Osteoblast (primary cell): ENCODE measurements around the gene KDELR3. TPM values are rescaled to one million over a fixed set of nuclear protein-coding genes. Genes with fewer than 3 reads are reported as not detected.

Experiments used
- DNase-seq: peaks from one replicate; pipeline ENCODE4 v3.0.0; 2011; ENCODE audit warnings: low spot score, mixed read lengths; ENCODE audit not compliant: insufficient read length; ENCODE audit errors: missing footprints
- H2AFZ ChIP-seq: 2 replicates; pipeline ENCODE4 v1.6.0; 2011; ENCODE audit warnings: mild to moderate bottlenecking, low read length
- H3K27ac ChIP-seq: 2 replicates; pipeline ENCODE4 v1.5.1; 2011; ENCODE audit warnings: mild to moderate bottlenecking, low read depth, low read length, moderate library complexity
- H3K27me3 ChIP-seq: 2 replicates; pipeline ENCODE4 v1.6.0; 2012; ENCODE audit warnings: mild to moderate bottlenecking, control low read depth, inconsistent platforms, low read length, moderate library complexity; ENCODE audit not compliant: insufficient read depth
- H3K36me3 ChIP-seq: 2 replicates; pipeline ENCODE4 v1.5.1; 2011; ENCODE audit warnings: mild to moderate bottlenecking, low read length, control low read depth, moderate library complexity; ENCODE audit not compliant: insufficient read depth
- H3K4me1 ChIP-seq: 2 replicates; pipeline ENCODE4 v1.5.1; 2011; ENCODE audit warnings: mild to moderate bottlenecking, low read length, control low read depth, moderate library complexity; ENCODE audit not compliant: insufficient read depth
- H3K4me2 ChIP-seq: 2 replicates; pipeline ENCODE4 v1.6.0; 2011; ENCODE audit warnings: mild to moderate bottlenecking, low read length; ENCODE audit not compliant: insufficient read depth
- H3K4me3 ChIP-seq: fragments of 200-600 bp; sonication (generic); 3 replicates; pipeline ENCODE4 v1.5.1; 2012; ENCODE audit warnings: mild to moderate bottlenecking, low read length, inconsistent platforms; ENCODE audit not compliant: insufficient read depth
- H3K79me2 ChIP-seq: 2 replicates; pipeline ENCODE4 v1.6.0; 2012; ENCODE audit warnings: mild to moderate bottlenecking, low read length, control low read depth, inconsistent platforms; ENCODE audit not compliant: insufficient read depth
- H3K9me3 ChIP-seq: 2 replicates; pipeline ENCODE4 v1.5.1; 2011; ENCODE audit warnings: low read depth, low read length, control low read depth
- H4K20me1 ChIP-seq: 2 replicates; pipeline ENCODE4 v1.6.0; 2012; ENCODE audit warnings: mild to moderate bottlenecking, low read length, control low read depth; ENCODE audit not compliant: insufficient read depth
- CTCF ChIP-seq: IDR thresholded peaks from 2 replicates; pipeline ENCODE4 v1.5.1; 2011; ENCODE audit warnings: mild to moderate bottlenecking, low read depth, low read length, moderate library complexity; ENCODE audit errors: extremely low read depth
- total RNA-seq: library from RNA; depleted of rRNA; stranded (reverse); fragments of >200 nt; gene quantifications from 2 replicates; pipeline ENCODE4 v1.2.3, GENCODE V29; 2012

The KDELR3 gene
- total RNA-seq, 1 donor = 142 TPM

- Histone ChIP-seq H3K9me3 (no peaks in the 10 kb centered on the region), H3K27ac (peak overlapping the region; percentile 74), H3K79me2 (peaks cover 66% of the 10 kb centered on the region), H2AFZ (no peak overlapping the region), H3K36me3 (peaks cover 95% of the 10 kb centered on the region), H3K4me3 (no peak overlapping the region), H3K4me1 (peaks cover 52% of the 10 kb centered on the region), H4K20me1 (peaks cover 70% of the 10 kb centered on the region), H3K27me3 (no peaks in the 10 kb centered on the region), H3K4me2 (peak overlapping the region; percentile 41)
- DNase-seq = peak; percentile 27
- peak; percentile 18 for TF ChIP-seq CTCF
Measured at GRCh38 chr22:38494939-38495338, 27.0 kb downstream of the KDELR3 start.

GRCh38 chr22:38497869-38498268 is 30.0 kb downstream of the KDELR3 start:
- Histone ChIP-seq H3K27ac (no peak overlapping the region), H4K20me1 (peaks cover 72% of the 10 kb centered on the region), H3K4me2 (no peak overlapping the region), H3K9me3 (no peaks in the 10 kb centered on the region), H3K4me1 (peaks cover 37% of the 10 kb centered on the region), H2AFZ (no peak overlapping the region), H3K36me3 (peaks cover 93% of the 10 kb centered on the region), H3K27me3 (no peaks in the 10 kb centered on the region), H3K4me3 (no peak overlapping the region), H3K79me2 (peaks cover 73% of the 10 kb centered on the region)
- no peak for DNase-seq
- TF ChIP-seq CTCF = no peak

GRCh38 chr22:38501797-38502672 is 34.1 kb downstream of the KDELR3 start:
- peaks cover 63% of the 10 kb centered on the region for H4K20me1 ChIP-seq
- H3K79me2 ChIP-seq = peaks cover 87% of the 10 kb centered on the region
- no peak overlapping the region for H3K4me3 ChIP-seq
- H3K27me3 ChIP-seq = no peaks in the 10 kb centered on the region
- peak overlapping the region; percentile 88 for H3K4me2 ChIP-seq
- H3K4me1 ChIP-seq = peaks cover 26% of the 10 kb centered on the region
- TF ChIP-seq CTCF = no peak
- no peaks in the 10 kb centered on the region for H3K9me3 ChIP-seq
- no peak for DNase-seq
- peaks cover 60% of the 10 kb centered on the region for H3K36me3 ChIP-seq
- H2AFZ ChIP-seq = no peak overlapping the region
- peak overlapping the region; percentile 14 for H3K27ac ChIP-seq

DNA sequence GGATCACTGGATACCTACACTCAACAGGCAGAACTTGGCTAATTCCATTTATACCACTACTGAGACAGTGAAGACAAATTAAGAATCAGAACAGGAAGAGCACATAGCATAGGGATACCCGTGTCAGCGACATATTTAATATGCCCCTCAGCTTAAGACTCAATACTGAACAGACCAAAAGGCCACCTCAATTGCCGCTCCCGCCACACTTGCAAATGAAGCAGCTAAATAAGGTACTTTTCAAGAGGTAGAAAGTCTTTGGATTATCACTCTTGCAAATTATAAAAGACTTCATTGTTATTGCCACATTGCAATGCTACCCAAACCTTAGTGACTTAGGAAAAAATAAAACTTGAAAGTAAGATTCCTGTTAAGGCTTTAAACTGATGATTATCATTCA is 35.1 kb downstream of the KDELR3 start:
- Histone ChIP-seq H3K4me2 (peak overlapping the region; percentile 88), H3K36me3 (peaks cover 50% of the 10 kb centered on the region), H4K20me1 (peaks cover 58% of the 10 kb centered on the region), H3K79me2 (peaks cover 78% of the 10 kb centered on the region), H3K27me3 (no peaks in the 10 kb centered on the region), H2AFZ (no peak overlapping the region), H3K9me3 (no peaks in the 10 kb centered on the region), H3K4me3 (peak overlapping the region; percentile 99), H3K4me1 (peaks cover 26% of the 10 kb centered on the region), H3K27ac (peak overlapping the region; percentile 14)
- no peak for TF ChIP-seq CTCF
- no peak for DNase-seq
